ENCODE measurements around the gene SEMA3A. TPM values are rescaled to one million over a fixed set of nuclear protein-coding genes. Genes with fewer than 3 reads are reported as not detected.
A peak's percentile ranks its signal among the peaks of the same experiment; 100 is the strongest.

SEMA3A gene
- total RNA-seq, 1 experiment from 2014 or later: 43.3 TPM

DNA sequence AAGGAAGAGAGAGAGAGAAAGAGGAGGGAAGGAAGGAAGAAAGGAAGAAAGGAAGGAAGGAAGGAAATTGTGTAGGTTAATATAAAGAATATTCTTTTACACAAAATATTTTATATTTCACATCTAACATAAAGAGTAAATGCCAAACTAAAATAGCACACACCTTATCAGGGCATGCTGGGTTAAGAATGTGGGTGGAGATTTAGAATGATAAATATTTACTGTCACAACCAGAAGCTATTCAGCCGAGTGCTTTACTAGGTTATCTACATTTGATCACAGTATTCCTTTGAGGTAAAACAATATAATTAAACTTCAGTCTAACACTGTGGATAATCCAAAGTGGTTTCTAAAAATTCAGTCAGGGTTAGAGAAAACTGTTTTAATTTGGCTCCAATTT lies 103.3 kb downstream of the SEMA3A start:
- Histone ChIP-seq H3K4me1 (ENCODE audit: control insufficient read depth, insufficient read depth, low read length) (peaks cover 11% of the 10 kb centered on the region; the same call in 1 of the 2 replicates), H3K27ac (ENCODE audit: low read length) (peak overlapping the region; percentile 57; the same call in 1 of the 2 replicates), H3K9me3 (ENCODE audit: control insufficient read depth, insufficient read depth, low read depth, low read length) (no peaks in the 10 kb centered on the region), H3K4me3 (ENCODE audit: low read depth in 2 of 2, low read length in 2 of 2) (no peak overlapping the region), H3K36me3 (ENCODE audit: control insufficient read depth, insufficient read depth, low read length) (no peaks in the 10 kb centered on the region), H3K27me3 (ENCODE audit: control insufficient read depth, insufficient read depth, low read length) (no peaks in the 10 kb centered on the region)
- CTCF ChIA-PET: no interaction called here
- in situ Hi-C loops (cut with HindIII; ENCODE audit: low pct_unique_long_range_greater_than_20kb, low sequenced_read_pairs): no loop called here
- POLR2A ChIA-PET: no interaction called here
- TF ChIP-seq TCF7L2 (IDR thresholded peaks at IDR 0.05; ENCODE audit: low read depth, low read length) (no peak), SIN3A (IDR thresholded peaks at IDR 0.05; ENCODE audit: borderline replicate concordance, insufficient read depth, low read depth, low read length) (no peak), POLR2AphosphoS5 (IDR thresholded peaks at IDR 0.05; ENCODE audit: low read depth, low read length) (no peak)
- TF ChIP-seq, protein P1, sequence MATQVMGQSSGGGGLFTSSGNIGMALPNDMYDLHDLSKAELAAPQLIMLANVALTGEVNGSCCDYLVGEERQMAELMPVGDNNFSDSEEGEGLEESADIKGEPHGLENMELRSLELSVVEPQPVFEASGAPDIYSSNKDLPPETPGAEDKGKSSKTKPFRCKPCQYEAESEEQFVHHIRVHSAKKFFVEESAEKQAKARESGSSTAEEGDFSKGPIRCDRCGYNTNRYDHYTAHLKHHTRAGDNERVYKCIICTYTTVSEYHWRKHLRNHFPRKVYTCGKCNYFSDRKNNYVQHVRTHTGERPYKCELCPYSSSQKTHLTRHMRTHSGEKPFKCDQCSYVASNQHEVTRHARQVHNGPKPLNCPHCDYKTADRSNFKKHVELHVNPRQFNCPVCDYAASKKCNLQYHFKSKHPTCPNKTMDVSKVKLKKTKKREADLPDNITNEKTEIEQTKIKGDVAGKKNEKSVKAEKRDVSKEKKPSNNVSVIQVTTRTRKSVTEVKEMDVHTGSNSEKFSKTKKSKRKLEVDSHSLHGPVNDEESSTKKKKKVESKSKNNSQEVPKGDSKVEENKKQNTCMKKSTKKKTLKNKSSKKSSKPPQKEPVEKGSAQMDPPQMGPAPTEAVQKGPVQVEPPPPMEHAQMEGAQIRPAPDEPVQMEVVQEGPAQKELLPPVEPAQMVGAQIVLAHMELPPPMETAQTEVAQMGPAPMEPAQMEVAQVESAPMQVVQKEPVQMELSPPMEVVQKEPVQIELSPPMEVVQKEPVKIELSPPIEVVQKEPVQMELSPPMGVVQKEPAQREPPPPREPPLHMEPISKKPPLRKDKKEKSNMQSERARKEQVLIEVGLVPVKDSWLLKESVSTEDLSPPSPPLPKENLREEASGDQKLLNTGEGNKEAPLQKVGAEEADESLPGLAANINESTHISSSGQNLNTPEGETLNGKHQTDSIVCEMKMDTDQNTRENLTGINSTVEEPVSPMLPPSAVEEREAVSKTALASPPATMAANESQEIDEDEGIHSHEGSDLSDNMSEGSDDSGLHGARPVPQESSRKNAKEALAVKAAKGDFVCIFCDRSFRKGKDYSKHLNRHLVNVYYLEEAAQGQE (IDR thresholded peaks at IDR 0.05; ENCODE audit: insufficient read depth in 1 of 2, low read depth in 2 of 2, low read length in 1 of 2): no peak
- TF ChIP-seq, protein P2, sequence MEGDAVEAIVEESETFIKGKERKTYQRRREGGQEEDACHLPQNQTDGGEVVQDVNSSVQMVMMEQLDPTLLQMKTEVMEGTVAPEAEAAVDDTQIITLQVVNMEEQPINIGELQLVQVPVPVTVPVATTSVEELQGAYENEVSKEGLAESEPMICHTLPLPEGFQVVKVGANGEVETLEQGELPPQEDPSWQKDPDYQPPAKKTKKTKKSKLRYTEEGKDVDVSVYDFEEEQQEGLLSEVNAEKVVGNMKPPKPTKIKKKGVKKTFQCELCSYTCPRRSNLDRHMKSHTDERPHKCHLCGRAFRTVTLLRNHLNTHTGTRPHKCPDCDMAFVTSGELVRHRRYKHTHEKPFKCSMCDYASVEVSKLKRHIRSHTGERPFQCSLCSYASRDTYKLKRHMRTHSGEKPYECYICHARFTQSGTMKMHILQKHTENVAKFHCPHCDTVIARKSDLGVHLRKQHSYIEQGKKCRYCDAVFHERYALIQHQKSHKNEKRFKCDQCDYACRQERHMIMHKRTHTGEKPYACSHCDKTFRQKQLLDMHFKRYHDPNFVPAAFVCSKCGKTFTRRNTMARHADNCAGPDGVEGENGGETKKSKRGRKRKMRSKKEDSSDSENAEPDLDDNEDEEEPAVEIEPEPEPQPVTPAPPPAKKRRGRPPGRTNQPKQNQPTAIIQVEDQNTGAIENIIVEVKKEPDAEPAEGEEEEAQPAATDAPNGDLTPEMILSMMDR (IDR thresholded peaks at IDR 0.05): no peak
- BruUV-seq (replicated peaks): no TSS peak
- DNase-seq (ENCODE audit: low read depth, low spot score) (no peak), ATAC-seq (no peak)
- intact Hi-C loops (cut with micrococcal nuclease; ENCODE audit: unreplicated experiment): no loop called here

DNA sequence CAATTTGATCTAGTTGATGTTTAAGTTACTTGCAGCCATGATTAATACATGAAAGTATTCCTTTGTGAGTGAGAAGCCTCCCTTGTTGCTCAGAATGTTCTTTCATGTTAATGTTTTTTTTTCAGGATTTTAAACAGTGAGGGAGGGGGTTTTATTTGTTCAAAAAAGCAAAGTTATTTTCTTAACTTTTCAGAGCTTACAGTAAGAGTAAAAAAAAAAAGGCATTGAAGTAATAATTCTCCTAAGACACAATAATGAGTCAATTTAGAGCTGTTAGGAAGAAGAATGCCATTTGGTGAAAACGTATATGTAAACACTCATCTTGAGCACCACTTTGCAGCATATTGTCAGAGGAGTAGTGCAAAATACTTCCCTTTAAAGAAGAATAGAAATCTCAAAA lies 105.8 kb downstream of the SEMA3A start:
- Histone ChIP-seq H3K4me3 (ENCODE audit: low read depth in 2 of 2, low read length in 2 of 2) (no peak overlapping the region), H3K27ac (ENCODE audit: low read length) (no peak overlapping the region), H3K4me1 (ENCODE audit: control insufficient read depth, insufficient read depth, low read length) (peaks cover 15% of the 10 kb centered on the region; the same call in 1 of the 2 replicates), H3K36me3 (ENCODE audit: control insufficient read depth, insufficient read depth, low read length) (no peaks in the 10 kb centered on the region), H3K9me3 (ENCODE audit: control insufficient read depth, insufficient read depth, low read depth, low read length) (no peaks in the 10 kb centered on the region), H3K27me3 (ENCODE audit: control insufficient read depth, insufficient read depth, low read length) (no peaks in the 10 kb centered on the region)
- TF ChIP-seq, protein P1 (IDR thresholded peaks at IDR 0.05; ENCODE audit: insufficient read depth in 1 of 2, low read depth in 2 of 2, low read length in 1 of 2): no peak
- TF ChIP-seq TCF7L2 (IDR thresholded peaks at IDR 0.05; ENCODE audit: low read depth, low read length) (no peak), POLR2AphosphoS5 (IDR thresholded peaks at IDR 0.05; ENCODE audit: low read depth, low read length) (no peak), SIN3A (IDR thresholded peaks at IDR 0.05; ENCODE audit: borderline replicate concordance, insufficient read depth, low read depth, low read length) (no peak)
- TF ChIP-seq, protein P2 (IDR thresholded peaks at IDR 0.05): no peak
- ChIA-PET CTCF (no interaction called here), POLR2A (no interaction called here)
- intact Hi-C loops (cut with micrococcal nuclease; ENCODE audit: unreplicated experiment): no loop called here
- in situ Hi-C loops (cut with HindIII; ENCODE audit: low pct_unique_long_range_greater_than_20kb, low sequenced_read_pairs): no loop called here
- no peak for DNase-seq (ENCODE audit: low read depth, low spot score)
- no TSS peak for BruUV-seq (replicated peaks)
- ATAC-seq: no peak

All from Panc1 (cell line).